Ishikawa (cell line): ENCODE data around the gene PAN3.

Experiments used
- CEBPB ChIP-seq: IDR thresholded peaks from 2 replicates; pipeline ENCODE4 v1.6.1; 2012
- MAX ChIP-seq: IDR thresholded peaks from 2 replicates; pipeline ENCODE4 v1.6.1; 2012
- RAD21 ChIP-seq: IDR thresholded peaks from 2 replicates; pipeline ENCODE4 v1.6.1; 2012; ENCODE audit warnings: low read depth
- REST ChIP-seq: IDR thresholded peaks from 2 replicates; pipeline ENCODE4 v1.6.1; 2012; ENCODE audit warnings: low read depth, mild to moderate bottlenecking
- USF1 ChIP-seq: IDR thresholded peaks from 2 replicates; pipeline ENCODE4 v1.6.1; 2012

- TF ChIP-seq RAD21 (no peak), CEBPB (no peak), REST (no peak), MAX (no peak), USF1 (no peak)
Measured at GRCh38 chr13:28093881-28094280, 44.5 kb upstream of the PAN3 start.
